GM12891 (cell line): ENCODE data around the gene GGNBP2.
A peak's percentile ranks its signal among the peaks of the same experiment; 100 is the strongest.

Experiments used
- DNase-seq: peaks from one replicate; pipeline ENCODE4 v3.0.0; 2011; ENCODE audit warnings: low spot score; ENCODE audit not compliant: insufficient read length
- FAIRE-seq: peaks from 2 replicates; lab custom pipeline; 2011; peaks lifted over from hg19 to GRCh38; lab: Jason Lieb, UNC
- PAX5 ChIP-seq: IDR thresholded peaks from 2 replicates; pipeline ENCODE4 v1.6.1; 2011; ENCODE audit warnings: low read length, moderate library complexity, mild to moderate bottlenecking; ENCODE audit not compliant: insufficient read depth, severe bottlenecking
- POLR2A ChIP-seq: IDR thresholded peaks from 2 replicates; pipeline ENCODE4 v1.6.1; 2011; ENCODE audit warnings: low read depth, low read length, control low read depth
- POLR2AphosphoS5 ChIP-seq: IDR thresholded peaks from 2 replicates; pipeline ENCODE4 v1.6.1; 2011; ENCODE audit warnings: low read depth, low read length, control low read depth
- POU2F2 ChIP-seq: IDR thresholded peaks from 2 replicates; pipeline ENCODE4 v1.6.1; 2011; ENCODE audit warnings: low read depth, mild to moderate bottlenecking, control low read depth, low read length, moderate library complexity
- SPI1 ChIP-seq: IDR thresholded peaks from 2 replicates; pipeline ENCODE4 v1.6.1; 2011; ENCODE audit warnings: low read depth, low read length, control low read depth
- TAF1 ChIP-seq: IDR thresholded peaks from 2 replicates; pipeline ENCODE4 v1.6.1; 2011; ENCODE audit warnings: low read depth, low read length, control low read depth

The GGNBP2 gene

DNA sequence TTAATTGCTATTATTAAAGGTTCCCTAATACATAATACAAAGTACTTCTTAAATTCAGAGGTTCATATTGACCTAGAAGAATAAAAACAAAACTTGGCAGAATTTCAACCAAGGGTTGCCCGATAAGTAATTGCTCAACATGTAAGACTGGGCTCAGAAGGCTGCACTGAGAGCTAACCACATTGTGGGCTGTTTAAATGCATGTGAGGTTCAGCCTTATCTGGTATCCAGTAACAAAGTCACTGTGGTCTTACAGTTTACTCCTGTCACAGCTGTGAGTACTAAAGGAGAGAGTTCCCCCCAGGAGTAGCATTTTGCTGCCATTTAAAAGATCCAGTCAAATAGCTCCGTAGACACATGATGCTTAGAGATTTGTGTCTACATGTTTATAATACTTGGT, 45.4 kb downstream of the GGNBP2 start:
- DNase-seq (no peak), FAIRE-seq (no peak)

DNA sequence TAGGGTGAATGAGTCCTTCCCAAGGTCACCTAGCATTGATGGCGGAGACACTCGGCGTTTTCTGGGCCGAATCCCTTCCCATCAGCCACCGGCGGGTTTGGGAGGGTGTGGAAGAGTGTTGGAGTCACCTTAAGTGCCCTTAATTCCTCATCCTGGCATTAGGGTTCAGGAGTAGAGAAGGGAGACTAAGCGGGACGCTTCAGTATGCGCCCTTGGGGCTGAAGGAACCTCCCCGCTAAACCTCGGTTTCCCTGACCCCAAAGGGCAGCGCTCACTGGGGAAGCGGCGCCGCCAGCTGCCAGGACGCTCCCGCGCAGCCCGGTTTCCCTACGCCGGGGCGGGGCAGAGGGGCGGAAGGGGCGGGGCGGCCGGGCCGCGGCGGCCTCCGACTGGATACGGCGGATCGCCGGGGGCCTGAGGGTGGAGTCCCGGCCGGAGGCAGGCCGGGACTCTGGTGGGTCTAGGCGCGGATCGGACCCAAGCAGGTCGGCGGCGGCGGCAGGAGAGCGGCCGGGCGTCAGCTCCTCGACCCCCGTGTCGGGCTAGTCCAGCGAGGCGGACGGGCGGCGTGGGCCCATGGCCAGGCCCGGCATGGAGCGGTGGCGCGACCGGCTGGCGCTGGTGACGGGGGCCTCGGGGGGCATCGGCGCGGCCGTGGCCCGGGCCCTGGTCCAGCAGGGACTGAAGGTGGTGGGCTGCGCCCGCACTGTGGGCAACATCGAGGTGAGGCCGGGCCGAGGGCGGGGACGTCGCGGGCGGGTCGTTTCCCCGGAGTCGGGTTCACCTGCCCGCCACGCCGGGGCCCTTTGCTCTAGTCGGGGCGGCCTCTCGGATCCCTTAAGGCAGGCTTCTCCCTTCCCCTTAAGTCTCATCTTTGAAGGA, 47.0 kb downstream of the GGNBP2 start, which contains the start of gene DHRS11:
Gene DHRS11, plus strand, starts transcription at position 446 of the 882 bp plus-strand sequence. Its CDS starts 131 bp downstream, at position 577.
- peak; percentile 96 for DNase-seq
- no peak for FAIRE-seq
- TF ChIP-seq POLR2A (peak; percentile 60; the same call in 1 of the 2 replicates), TAF1 (no peak), SPI1 (no peak), POLR2AphosphoS5 (no peak; the same call in none of the 2 replicates)

More for the DNA sequence above, 45.4 kb downstream of the GGNBP2 start:
- no peak for TF ChIP-seq POU2F2
- TF ChIP-seq SPI1 = no peak
- TF ChIP-seq PAX5 = no peak
- no peak for TF ChIP-seq POLR2A
- TF ChIP-seq POLR2AphosphoS5 = no peak
- no peak for TF ChIP-seq TAF1

DNA sequence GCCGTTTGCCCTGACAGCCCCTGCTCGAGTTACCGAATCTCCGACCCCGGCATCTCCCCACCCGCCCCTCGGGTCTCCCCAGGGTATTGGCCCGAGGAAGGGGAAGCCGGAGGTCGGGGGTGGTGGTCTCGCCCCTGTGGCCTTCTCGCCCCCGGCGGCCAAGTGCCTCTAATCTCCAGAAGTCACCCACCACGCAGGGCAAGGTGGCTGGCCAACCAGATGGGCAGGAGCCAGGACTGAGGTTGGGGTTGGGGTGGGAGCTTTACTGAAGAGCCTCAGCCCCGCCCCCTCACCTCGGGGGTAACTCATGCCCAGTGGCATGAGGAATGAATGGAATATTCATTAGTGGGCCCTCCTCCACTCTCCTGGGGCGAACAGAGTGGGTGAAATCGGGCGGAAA, 47.6 kb downstream of the GGNBP2 start:
- FAIRE-seq (no peak), DNase-seq (no peak)
- TF ChIP-seq PAX5 (no peak), POLR2AphosphoS5 (no peak), POLR2A (no peak), TAF1 (no peak), SPI1 (no peak), POU2F2 (no peak)

DNA sequence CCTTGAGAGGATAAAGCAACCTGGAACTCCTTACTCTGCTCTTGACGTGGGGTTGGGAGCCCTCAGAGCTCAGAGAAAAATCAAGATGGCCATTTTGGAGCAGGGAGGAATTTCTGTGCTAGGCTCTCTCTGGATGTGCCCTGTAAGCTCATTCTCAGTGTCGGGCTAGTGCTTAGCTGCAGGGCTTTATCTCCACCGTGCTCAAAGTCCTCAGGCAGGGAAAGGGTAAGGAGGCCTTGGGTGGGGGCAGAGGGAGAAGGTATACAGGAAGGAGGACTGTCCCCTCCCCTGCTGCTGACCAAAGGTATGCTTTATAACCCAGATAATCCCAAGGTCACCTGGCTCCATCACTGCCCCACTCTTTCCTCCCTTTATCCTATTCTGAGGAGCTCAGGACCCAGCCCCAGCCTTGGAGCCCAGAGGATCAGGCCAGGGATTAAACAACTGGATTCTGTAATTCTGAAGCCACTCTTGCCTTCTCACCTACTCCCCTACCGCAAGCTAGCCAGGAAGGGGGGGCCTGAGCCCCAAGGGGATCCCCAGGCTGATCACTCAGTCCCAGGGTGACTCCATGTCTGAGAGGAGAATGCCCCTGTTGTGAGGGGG, 48.1 kb downstream of the GGNBP2 start:
- FAIRE-seq (no peak), DNase-seq (no peak)
- TF ChIP-seq PAX5 (no peak), TAF1 (no peak), SPI1 (no peak), POU2F2 (no peak), POLR2A (no peak), POLR2AphosphoS5 (no peak)

DNA sequence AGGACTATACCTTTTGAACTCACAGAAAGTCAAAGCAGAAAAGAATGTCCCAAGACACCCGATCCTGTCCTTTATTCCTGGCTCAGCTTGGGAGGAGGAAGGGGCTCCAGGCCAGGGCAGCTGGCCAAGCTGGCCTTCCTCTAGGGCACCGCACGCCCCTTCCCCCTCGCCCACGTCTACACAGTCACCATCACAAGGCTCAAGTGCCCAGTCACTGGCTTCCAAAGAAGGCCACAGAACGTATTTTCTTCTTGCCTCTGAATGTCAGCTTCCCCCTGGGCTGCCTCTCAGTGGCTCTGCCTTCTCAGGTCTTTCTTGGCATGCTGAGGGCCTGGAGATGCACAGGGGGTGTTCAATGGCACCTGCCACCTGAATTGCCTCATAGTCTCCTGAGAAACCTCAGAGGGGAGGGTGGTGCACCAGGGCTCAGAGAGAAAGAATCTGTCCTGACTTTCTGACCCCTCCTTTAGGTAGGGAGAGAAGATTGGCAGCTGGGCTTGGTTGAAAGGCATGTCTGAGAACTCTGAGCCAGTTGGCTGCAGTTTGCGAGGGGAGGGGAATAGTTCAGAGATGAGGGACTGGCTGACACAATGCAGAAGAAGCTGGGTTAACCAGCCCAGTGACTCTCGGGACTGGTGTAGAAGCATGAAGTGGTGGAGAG, 49.1 kb downstream of the GGNBP2 start:
- FAIRE-seq (no peak), DNase-seq (no peak)
- TF ChIP-seq SPI1 (no peak), POLR2A (no peak), PAX5 (no peak), TAF1 (no peak), POLR2AphosphoS5 (no peak), POU2F2 (no peak)

DNA sequence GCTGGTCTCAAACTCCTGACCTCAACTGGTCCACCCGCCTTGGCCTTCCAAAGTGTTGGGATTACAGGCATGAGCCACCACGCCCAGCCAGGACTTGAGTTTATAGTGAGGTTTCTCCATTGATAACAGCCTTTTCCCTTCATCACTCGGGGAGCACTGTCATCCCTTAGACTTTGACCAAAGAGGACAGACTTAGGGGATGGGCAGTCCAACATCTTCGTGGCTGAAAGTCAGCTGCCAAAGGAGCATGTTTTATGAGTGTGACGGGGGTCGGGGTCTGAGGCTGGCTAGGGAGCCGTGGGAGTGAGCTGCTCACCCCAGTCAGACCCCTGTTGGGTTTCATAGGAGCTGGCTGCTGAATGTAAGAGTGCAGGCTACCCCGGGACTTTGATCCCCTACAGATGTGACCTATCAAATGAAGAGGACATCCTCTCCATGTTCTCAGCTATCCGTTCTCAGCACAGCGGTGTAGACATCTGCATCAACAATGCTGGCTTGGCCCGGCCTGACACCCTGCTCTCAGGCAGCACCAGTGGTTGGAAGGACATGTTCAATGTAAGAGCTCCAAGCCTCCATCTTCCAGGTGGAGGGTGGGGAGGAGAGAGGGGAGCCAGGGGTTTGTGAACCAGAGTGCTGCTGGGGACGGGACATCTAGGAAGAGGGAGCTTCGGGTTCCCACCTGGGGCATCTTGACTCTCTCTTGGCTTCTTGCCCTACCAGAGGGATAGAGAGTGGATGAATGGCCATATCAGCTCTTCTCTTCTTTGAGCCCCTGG, 50.1 kb downstream of the GGNBP2 start:
- FAIRE-seq (no peak), DNase-seq (no peak)
- no peak for TF ChIP-seq POLR2AphosphoS5
- no peak for TF ChIP-seq POLR2A
- no peak for TF ChIP-seq POU2F2
- TF ChIP-seq SPI1 = no peak
- TF ChIP-seq PAX5 = no peak
- TF ChIP-seq TAF1 = no peak

DNA sequence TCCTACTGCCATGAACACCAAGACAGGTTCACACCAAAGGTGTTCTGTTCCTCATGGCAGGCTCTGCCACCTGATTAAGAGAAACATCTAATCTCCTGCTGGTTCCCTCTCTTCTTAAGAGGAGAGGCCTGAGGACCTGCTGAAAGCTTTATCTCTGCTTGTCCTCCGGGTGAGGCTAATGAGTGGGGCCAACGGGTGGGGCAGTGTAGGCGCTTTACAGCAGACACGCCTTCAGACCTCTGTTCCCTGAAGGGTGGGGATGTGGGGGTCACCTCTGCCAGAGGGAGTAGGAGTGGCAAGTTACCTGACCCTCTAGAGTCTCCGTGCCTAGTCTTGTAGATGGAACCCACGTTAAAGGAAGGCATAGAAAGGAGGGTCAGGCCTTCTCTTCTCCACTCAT, 52.5 kb downstream of the GGNBP2 start:
- no peak for FAIRE-seq

DNA sequence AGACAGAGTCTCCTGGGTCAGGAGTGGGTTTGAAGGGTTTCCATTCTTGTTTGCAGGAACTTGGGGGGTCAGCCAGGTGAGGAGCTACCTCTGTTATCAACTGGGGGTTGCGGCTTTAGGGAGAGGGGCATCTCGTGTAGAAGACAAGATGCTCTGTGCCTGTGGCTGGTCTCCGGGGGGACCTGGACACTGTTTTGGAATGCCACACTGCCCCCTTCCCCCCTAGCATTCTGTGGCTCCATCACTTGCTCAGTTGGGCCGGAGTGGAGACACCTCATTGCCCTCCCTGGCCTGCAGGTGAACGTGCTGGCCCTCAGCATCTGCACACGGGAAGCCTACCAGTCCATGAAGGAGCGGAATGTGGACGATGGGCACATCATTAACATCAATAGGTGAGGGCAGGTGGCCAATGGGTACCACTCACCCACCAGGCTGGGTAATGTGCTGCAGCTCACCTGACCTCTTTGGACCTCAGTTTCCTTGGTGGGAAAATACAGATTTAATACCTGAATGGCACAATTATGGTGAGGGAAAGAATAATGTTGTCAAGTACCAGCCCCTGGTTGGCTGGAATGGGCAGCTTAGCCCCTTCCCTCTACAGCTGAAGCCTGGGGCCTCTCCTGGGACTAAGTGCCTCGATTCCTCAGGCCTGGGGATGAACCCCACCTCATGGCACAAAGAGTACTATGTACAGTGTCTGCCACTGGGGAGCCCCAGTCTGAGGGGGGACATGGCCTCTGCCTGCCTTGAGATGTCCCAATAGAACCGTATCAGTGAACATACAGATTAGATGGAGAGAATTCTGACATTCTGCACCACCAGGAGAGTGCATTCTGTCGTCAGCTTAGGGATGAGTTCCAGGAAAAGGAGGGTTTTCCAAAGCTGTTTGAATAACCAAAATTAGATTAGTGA, 53.4 kb downstream of the GGNBP2 start:
- FAIRE-seq (no peak), DNase-seq (no peak)
- no peak for TF ChIP-seq SPI1
- TF ChIP-seq PAX5 = no peak
- no peak for TF ChIP-seq POLR2A
- no peak for TF ChIP-seq POU2F2
- TF ChIP-seq TAF1 = no peak
- no peak for TF ChIP-seq POLR2AphosphoS5

More for the DNA sequence above, 52.5 kb downstream of the GGNBP2 start:
- TF ChIP-seq PAX5 (no peak), SPI1 (no peak)
- no peak for DNase-seq
